Measurements from ENCODE around the gene CAPN1.

DNA sequence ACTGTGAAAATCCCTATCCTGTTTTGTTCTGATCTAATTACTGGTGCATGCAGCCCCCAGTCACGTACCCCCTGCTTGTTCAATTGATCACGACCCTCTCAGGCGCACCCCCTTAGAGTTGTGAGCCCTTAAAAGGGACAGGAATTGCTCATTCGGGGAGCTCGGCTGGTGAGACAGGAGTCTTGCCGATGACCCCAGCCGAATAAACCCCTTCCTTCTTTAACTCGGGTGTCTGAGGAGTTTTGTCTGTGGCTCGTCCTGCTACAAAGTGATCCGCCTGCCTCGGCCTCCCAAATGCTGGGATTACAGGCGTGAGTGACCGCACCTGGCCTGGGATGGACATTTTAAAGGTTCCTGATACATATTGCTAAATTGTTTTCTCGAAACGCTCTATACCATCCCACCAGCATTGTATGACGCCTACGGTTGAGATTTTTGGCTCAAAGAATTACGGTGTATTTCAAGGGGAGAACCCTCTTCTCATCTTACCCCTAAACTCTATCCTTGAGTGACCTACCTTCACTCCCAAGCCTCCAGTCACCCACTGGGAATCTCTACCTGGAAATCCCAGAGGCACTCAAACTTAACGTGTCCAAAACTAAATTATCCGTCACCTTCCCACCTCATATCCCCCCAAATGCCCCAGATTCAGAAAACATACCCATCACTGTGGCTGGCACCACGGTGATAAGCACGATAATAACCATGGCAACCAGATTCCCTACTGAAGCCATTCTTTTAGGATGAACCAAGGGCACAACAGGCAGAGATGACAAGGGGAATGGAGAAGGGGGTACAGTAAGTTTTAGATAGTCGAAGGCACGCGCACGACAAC is 79.2 kb downstream of the CAPN1 start:
- TF ChIP-seq POLR2A (IDR thresholded peaks at IDR 0.05; ENCODE audit: low read length) (no peak), GATA1 (IDR thresholded peaks at IDR 0.05; ENCODE audit: low read depth, low read length) (no peak)

Data from erythroblast (primary cell).